HG03469 (cell line): Measurements from ENCODE around the gene STAT4.

Experiments
- ATAC-seq: cut with Tn5 transposase; IDR thresholded peaks from one replicate; pipeline ENCODE4 v1.9.1; 2021; ENCODE audit warnings: mild to moderate bottlenecking, moderate library complexity, moderate number of reproducible peaks; ENCODE audit not compliant: unreplicated experiment

STAT4 gene

GRCh38 chr2:191050640-191050987 is 100.2 kb downstream of the STAT4 start:
- ATAC-seq = no peak

- ATAC-seq = peak; percentile 72
Measured at GRCh38 chr2:191049728-191050639, 100.8 kb downstream of the STAT4 start.

GRCh38 chr2:191048073-191048472 is 102.7 kb downstream of the STAT4 start:
- no peak for ATAC-seq

- ATAC-seq = no peak
Measured at GRCh38 chr2:191045141-191045540, 105.7 kb downstream of the STAT4 start.

- ATAC-seq = no peak
Measured at GRCh38 chr2:191043438-191043837, 107.4 kb downstream of the STAT4 start.

- ATAC-seq = no peak
Measured at GRCh38 chr2:191041418-191042161, 109.2 kb downstream of the STAT4 start.

- ATAC-seq = no peak
Measured at GRCh38 chr2:191039616-191040015, 111.2 kb downstream of the STAT4 start.

- no peak for ATAC-seq
Measured at GRCh38 chr2:191038741-191039140, 112.1 kb downstream of the STAT4 start.

GRCh38 chr2:191038241-191038725 is 112.5 kb downstream of the STAT4 start:
- ATAC-seq = no peak

GRCh38 chr2:191037351-191037750 is 113.4 kb downstream of the STAT4 start:
- ATAC-seq = no peak

- ATAC-seq = no peak
Measured at GRCh38 chr2:191036363-191036762, 114.4 kb downstream of the STAT4 start.

- ATAC-seq = no peak
Measured at GRCh38 chr2:191032588-191033429, 118.0 kb downstream of the STAT4 start.

- no peak for ATAC-seq
Measured at GRCh38 chr2:191031256-191031655, 119.5 kb downstream of the STAT4 start.

- peak; percentile 83 for ATAC-seq
Measured at GRCh38 chr2:191030521-191031154, 120.2 kb downstream of the STAT4 start.

- ATAC-seq = no peak
Measured at GRCh38 chr2:191029280-191029950, 121.4 kb downstream of the STAT4 start.

- ATAC-seq = no peak
Measured at GRCh38 chr2:191026377-191026776, 124.4 kb downstream of the STAT4 start.

- ATAC-seq = no peak
Measured at GRCh38 chr2:191025135-191025534, 125.7 kb downstream of the STAT4 start.

- ATAC-seq = no peak
Measured at GRCh38 chr2:191023235-191023679, 127.5 kb downstream of the STAT4 start.

- ATAC-seq = no peak
Measured at GRCh38 chr2:191020742-191021381, 129.9 kb downstream of the STAT4 start.
